K562 (cell line): ENCODE results near the gene CABLES1. TPM values are rescaled to one million over a fixed set of nuclear protein-coding genes. Genes with fewer than 3 reads are reported as not detected.

Experiments used
- ATAC-seq: fragments of 200-7000 bp; cut with Tn5 transposase; 3 replicates; pipeline ENCODE4 v1.9.1; 2020; ENCODE audit warnings: moderate library complexity
- BruUV-seq: library from RNA; stranded (reverse); fragments of 400-500 nt; replicated peaks from 2 replicates; lab custom pipeline; 2021; lab: Mats Ljungman, UMichigan
- CTCF ChIA-PET: fragments of 300-600 bp; formaldehyde crosslinking; extraction: SDS; loops from one replicate; lab custom pipeline; 2021; ENCODE audit warnings: low intra/inter-chr PET ratio; lab: Yijun Ruan, JAX
- POLR2A ChIA-PET: fragments of 300-600, 350-650 bp; sonication (Branson Sonifier 250); formaldehyde crosslinking; extraction: SDS; loops from one replicate; lab custom pipeline; 2021; ENCODE audit warnings: antibody characterized with exemption, inconsistent platforms; lab: Yijun Ruan, JAX
- DNase-seq, 4 experiments: peaks; one replicate each; pipeline versions ENCODE4 v3.0.0 to v3.0.0-alpha.2; 2011 to 2018; ENCODE audit warnings: low spot score in 3 of 4, mixed read lengths in 3 of 4; ENCODE audit errors: extremely low read depth in 1 of 4
- FAIRE-seq: peaks from 2 replicates; lab custom pipeline; 2011; peaks lifted over from hg19 to GRCh38; lab: Jason Lieb, UNC
- H2AFZ ChIP-seq: 2 replicates; pipeline ENCODE4 v1.6.0; 2011; ENCODE audit warnings: low read depth, low read length, control low read depth, inconsistent platforms
- H3K27ac ChIP-seq: fragments of 200-600 bp; 3 replicates; pipeline ENCODE4 v1.8.0; 2011; ENCODE audit warnings: low read depth, mild to moderate bottlenecking, control low read depth, inconsistent platforms, low read length, moderate library complexity, mixed read lengths; ENCODE audit errors: extremely low read depth
- H3K27me3 ChIP-seq, 2 experiments: fragments of 300-600 bp in 1 of 2; 2 replicates in 1 of 2; 3 replicates in 1 of 2; pipeline versions ENCODE4 v1.6.0 to v1.8.0; 2011; ENCODE audit warnings: inconsistent platforms in 2 of 2, low read length in 2 of 2, mild to moderate bottlenecking in 1 of 2, mixed read lengths in 1 of 2, moderate library complexity in 1 of 2; ENCODE audit not compliant: control insufficient read depth in 2 of 2, insufficient read depth in 2 of 2
- H3K36me3 ChIP-seq: fragments of 300-600 bp; 3 replicates; pipeline ENCODE4 v1.8.0; 2011; ENCODE audit warnings: mild to moderate bottlenecking, low read length, inconsistent platforms; ENCODE audit not compliant: control insufficient read depth, insufficient read depth
- H3K4me1 ChIP-seq, 2 experiments: fragments of 200-600 bp in 1 of 2; replicated peaks in 1 of 2; 2 replicates in 1 of 2; 3 replicates in 1 of 2; pipeline versions ENCODE4 v1.5.1 to v1.8.0; 2011; ENCODE audit warnings: inconsistent platforms in 2 of 2, low read length in 2 of 2, mild to moderate bottlenecking in 1 of 2, mixed read lengths in 1 of 2, moderate library complexity in 1 of 2; ENCODE audit not compliant: control insufficient read depth in 2 of 2, insufficient read depth in 2 of 2
- H3K4me2 ChIP-seq: 2 replicates; pipeline ENCODE4 v1.6.1; 2011; ENCODE audit warnings: low read length, control low read depth, inconsistent platforms, mixed read lengths; ENCODE audit not compliant: insufficient read depth
- H3K4me3 ChIP-seq: fragments of 200-600 bp; sonication (generic), shearing (Covaris generic); 2 replicates; pipeline ENCODE4 v1.5.1; 2016; ENCODE audit warnings: control low read depth, inconsistent platforms
- H3K79me2 ChIP-seq: fragments of 200-600 bp; 3 replicates; pipeline ENCODE4 v1.8.0; 2011; ENCODE audit warnings: low read length, inconsistent platforms; ENCODE audit not compliant: control insufficient read depth, insufficient read depth
- H3K9ac ChIP-seq, 2 experiments: 2 replicates each; pipeline versions ENCODE4 v1.6.0 to v1.6.1; 2011; ENCODE audit warnings: low read depth in 2 of 2, low read length in 2 of 2, control low read depth in 1 of 2, inconsistent platforms in 1 of 2, mild to moderate bottlenecking in 1 of 2, mixed read lengths in 1 of 2; ENCODE audit not compliant: insufficient read depth in 1 of 2
- H3K9me1 ChIP-seq: one replicate; pipeline ENCODE4 v1.6.0; 2011; ENCODE audit warnings: inconsistent platforms, mild to moderate bottlenecking, low read length, moderate library complexity; ENCODE audit not compliant: control insufficient read depth, insufficient read depth
- H3K9me3 ChIP-seq: replicated peaks from 2 replicates; pipeline ENCODE4 v1.5.1; 2011; ENCODE audit warnings: low read depth, low read length, inconsistent platforms; ENCODE audit not compliant: control insufficient read depth, insufficient read depth
- H4K20me1 ChIP-seq: replicated peaks from 2 replicates; pipeline ENCODE4 v1.6.1; 2011; ENCODE audit warnings: low read length, inconsistent platforms, mixed read lengths; ENCODE audit not compliant: control insufficient read depth, insufficient read depth
- CREB5 ChIP-seq: fragments of 250-450 bp; sonication (Bioruptor Pico); IDR thresholded peaks from 2 replicates; pipeline ENCODE4 v1.5.0; 2020; ENCODE audit warnings: mild to moderate bottlenecking
- MLLT1 ChIP-seq, 2 experiments: fragments of 450-650 bp; IDR thresholded peaks; 2 replicates each; pipeline ENCODE4 v1.6.1; 2016
- NFIC ChIP-seq: fragments of 450-650 bp; IDR thresholded peaks from 2 replicates; pipeline ENCODE4 v1.6.1; 2017; ENCODE audit warnings: mild to moderate bottlenecking, inconsistent platforms
- ZBTB49 ChIP-seq: sonication (generic); formaldehyde crosslinking; IDR thresholded peaks from 2 replicates; pipeline ENCODE4 v1.8.0; 2022; ENCODE audit warnings: missing genetic modification reagents, mild to moderate bottlenecking, borderline replicate concordance
- ZNF24 ChIP-seq: fragments of 450-650 bp; IDR thresholded peaks from 2 replicates; pipeline ENCODE4 v1.6.1; 2016
- ZNF408 ChIP-seq: fragments of 250-450 bp; sonication (Bioruptor Pico); IDR thresholded peaks from 2 replicates; pipeline ENCODE4 v1.4.0; 2020; ENCODE audit warnings: low read depth, mild to moderate bottlenecking, moderate library complexity
- WGBS: fragments of 100-300 bp; shearing (Covaris generic); methylation state at CpG from one replicate; pipeline ENCODE4 v1.1.6; 2016; ENCODE audit warnings: low coverage, mixed read lengths; ENCODE audit not compliant: insufficient coverage; ENCODE audit errors: missing lambda C conversion rate; 5-methylcytosine and 5-hydroxymethylcytosine counted together
- in situ Hi-C: fragments of 300-500 bp; cut with MboI; formaldehyde crosslinking; loops from 4 replicates; pipeline ENCODE4 v1.15.0; 2018; ENCODE audit warnings: inconsistent platforms, mixed read lengths
- intact Hi-C: fragments of 100-400 bp; cut with micrococcal nuclease; formaldehyde crosslinking; loops from 2 replicates; pipeline ENCODE4 v1.14.2; 2022
- polyA plus RNA-seq, 8 experiments: library from polyadenylated mRNA; depleted of rRNA in 4 of 8; stranded (reverse) in 5 of 8; unstranded in 3 of 8; fragments of >200 nt; fragmentation: Nextera tagmentation in 2 of 8; fragmentation: Illumina TruSeq in 1 of 8; extraction: Ambion mirVana in 2 of 8; extraction: Trizol in 1 of 8; gene quantifications; 2 replicates each; pipeline versions ENCODE4 v1.2.1 to v1.2.3, GENCODE V29; 2011 to 2014; ENCODE audit warnings: inconsistent platforms in 1 of 8, missing spikeins in 1 of 8
- total RNA-seq, 7 experiments: library from RNA; depleted of rRNA in 6 of 7; stranded (reverse); fragments of >200 nt in 6 of 7; fragmentation: Illumina TruSeq in 2 of 7; extraction: Trizol in 2 of 7; gene quantifications; 2 replicates each; pipeline versions ENCODE4 v1.2.1 to v1.2.3, GENCODE V29; 2011 to 2021; ENCODE audit warnings: low replicate concordance in 1 of 7
- TF ChIP-seq, protein P1 (sequence below), 2 experiments: fragments of 150-350 bp in 1 of 2; IDR thresholded peaks; 2 replicates each; pipeline ENCODE4 v1.6.1; 2012 to 2016; ENCODE audit warnings: low read depth in 2 of 2, low read length in 2 of 2, mild to moderate bottlenecking in 1 of 2, moderate library complexity in 1 of 2

The CABLES1 gene
- total and polyA plus RNA-seq, 9 of the 15 experiments (the other 6 are each of a cell fraction or from before 2014, with no cell fraction given): 0.04 to 0.10 (median 0.06) TPM; not detected in 3

DNA sequence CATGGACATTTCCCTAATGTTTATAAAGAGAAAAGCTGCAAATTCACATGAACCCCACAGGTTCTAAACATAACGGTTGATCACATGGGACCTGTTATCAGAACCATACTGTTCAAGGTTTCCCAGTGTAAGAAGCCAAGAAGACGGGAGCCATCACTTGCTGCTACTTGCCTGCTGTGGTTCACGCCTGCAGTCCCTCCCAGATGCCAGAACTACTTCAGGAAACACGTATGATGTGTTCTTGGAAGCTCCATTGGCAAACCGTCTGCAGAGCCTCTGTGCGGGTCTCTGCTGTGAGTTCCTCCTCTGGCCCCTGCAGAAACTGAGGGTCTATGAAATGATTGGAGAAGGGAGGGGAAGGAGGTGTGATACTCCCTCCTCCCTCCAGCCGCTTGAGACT is 75.2 kb downstream of the CABLES1 start (continued):
- TF ChIP-seq, protein P1, sequence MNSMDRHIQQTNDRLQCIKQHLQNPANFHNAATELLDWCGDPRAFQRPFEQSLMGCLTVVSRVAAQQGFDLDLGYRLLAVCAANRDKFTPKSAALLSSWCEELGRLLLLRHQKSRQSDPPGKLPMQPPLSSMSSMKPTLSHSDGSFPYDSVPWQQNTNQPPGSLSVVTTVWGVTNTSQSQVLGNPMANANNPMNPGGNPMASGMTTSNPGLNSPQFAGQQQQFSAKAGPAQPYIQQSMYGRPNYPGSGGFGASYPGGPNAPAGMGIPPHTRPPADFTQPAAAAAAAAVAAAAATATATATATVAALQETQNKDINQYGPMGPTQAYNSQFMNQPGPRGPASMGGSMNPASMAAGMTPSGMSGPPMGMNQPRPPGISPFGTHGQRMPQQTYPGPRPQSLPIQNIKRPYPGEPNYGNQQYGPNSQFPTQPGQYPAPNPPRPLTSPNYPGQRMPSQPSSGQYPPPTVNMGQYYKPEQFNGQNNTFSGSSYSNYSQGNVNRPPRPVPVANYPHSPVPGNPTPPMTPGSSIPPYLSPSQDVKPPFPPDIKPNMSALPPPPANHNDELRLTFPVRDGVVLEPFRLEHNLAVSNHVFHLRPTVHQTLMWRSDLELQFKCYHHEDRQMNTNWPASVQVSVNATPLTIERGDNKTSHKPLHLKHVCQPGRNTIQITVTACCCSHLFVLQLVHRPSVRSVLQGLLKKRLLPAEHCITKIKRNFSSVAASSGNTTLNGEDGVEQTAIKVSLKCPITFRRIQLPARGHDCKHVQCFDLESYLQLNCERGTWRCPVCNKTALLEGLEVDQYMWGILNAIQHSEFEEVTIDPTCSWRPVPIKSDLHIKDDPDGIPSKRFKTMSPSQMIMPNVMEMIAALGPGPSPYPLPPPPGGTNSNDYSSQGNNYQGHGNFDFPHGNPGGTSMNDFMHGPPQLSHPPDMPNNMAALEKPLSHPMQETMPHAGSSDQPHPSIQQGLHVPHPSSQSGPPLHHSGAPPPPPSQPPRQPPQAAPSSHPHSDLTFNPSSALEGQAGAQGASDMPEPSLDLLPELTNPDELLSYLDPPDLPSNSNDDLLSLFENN (IDR thresholded peaks at IDR 0.05; ENCODE audit: low read depth in 2 of 2, low read length in 2 of 2): no peak

DNA sequence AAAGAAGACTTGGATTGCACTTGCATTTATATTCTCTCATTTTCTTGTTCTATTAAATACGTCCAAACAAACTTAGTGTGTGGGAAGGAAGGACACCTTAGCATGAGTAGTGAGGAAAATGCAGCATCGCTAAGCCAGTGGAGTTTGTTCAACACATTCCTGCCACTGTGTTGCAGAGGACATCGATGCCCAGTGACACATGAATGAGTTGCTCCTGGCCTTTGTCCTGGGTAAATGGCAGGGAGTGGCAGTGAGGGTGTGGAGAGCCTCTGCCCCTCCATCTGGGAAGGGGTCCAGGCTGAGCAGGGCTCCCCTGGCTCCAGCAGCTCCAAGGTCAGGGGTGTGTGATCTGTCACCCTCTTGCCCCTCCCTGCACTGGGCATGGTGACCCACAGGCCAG is 75.9 kb downstream of the CABLES1 start:
- Histone ChIP-seq H3K27me3 (peaks cover 31 to 64% of the 10 kb centered on the region in 2 experiments), H3K79me2 (no peaks in the 10 kb centered on the region), H2AFZ (no peak overlapping the region), H3K4me1 (no peaks in the 10 kb centered on the region), H3K9ac (0 out of 4 replicates have a peak overlapping the region, but pooled peaks of 1 of the 2 experiments have one; percentile 17), H3K9me3 (no peaks in the 10 kb centered on the region), H3K27ac (no peak overlapping the region), H3K36me3 (no peaks in the 10 kb centered on the region), H3K9me1 (peaks cover 3% of the 10 kb centered on the region), H3K4me2 (no peak overlapping the region), H4K20me1 (no peaks in the 10 kb centered on the region), H3K4me3 (no peak overlapping the region)
- FAIRE-seq: no peak
- 0% methylated on average over 3 of the region's 3 CpGs for WGBS
- ChIA-PET POLR2A (no interaction called here), CTCF (no interaction called here)
- no peak for ATAC-seq
- in situ Hi-C loops (no loop called here), intact Hi-C loops (no loop called here)
- BruUV-seq: no TSS peak
- DNase-seq: no peak
- TF ChIP-seq ZBTB49 (CRISPR knock-in tag) (no peak), ZNF24 (no peak), CREB5 (no peak), ZNF408 (no peak), NFIC (no peak), MLLT1 (IDR thresholded peaks at IDR 0.05) (no peak)
